T47D (cell line): ENCODE data around the gene COPG2.
"Not testable (repeated sequence)": the region's sequence is repeated elsewhere in the genome, so short reads cannot be mapped to it uniquely, and the experiment has no call there.

Experiments used
- DNase-seq, 2 experiments: peaks; one replicate each; pipeline versions ENCODE4 v3.0.0 to v3.0.0-alpha.2; 2011 to 2012; ENCODE audit warnings: low read depth in 1 of 2, low spot score in 1 of 2
- JUND ChIP-seq: IDR thresholded peaks from 2 replicates; pipeline ENCODE4 v1.6.1; 2012; ENCODE audit warnings: low read depth
- in situ Hi-C: cut with HindIII; loops from 2 replicates; pipeline ENCODE4 v1.10.0; 2016; ENCODE audit warnings: low sequenced_read_pairs, low pct_unique_long_range_greater_than_20kb

COPG2 gene

GRCh38 chr7:130668258-130669084, at the start of gene COPG2:
Gene COPG2 (minus strand): TSS chr7:130668748. CDS start chr7:130668668, 80 bp downstream.
- peak; percentile 83 for DNase-seq
- in situ Hi-C loops: no loop called here
- TF ChIP-seq JUND: no peak

- TF ChIP-seq JUND: no peak
- no peak for DNase-seq
- in situ Hi-C loops: no loop called here
Observed at GRCh38 chr7:130712416-130712815, 43.9 kb upstream of the COPG2 start.

- no peak for DNase-seq
- TF ChIP-seq JUND: no peak
- in situ Hi-C loops: no loop called here
Observed at GRCh38 chr7:130708766-130709165, 40.2 kb upstream of the COPG2 start.

GRCh38 chr7:130708001-130708400, 39.5 kb upstream of the COPG2 start:
- in situ Hi-C loops: no loop called here
- DNase-seq: no peak
- no peak for TF ChIP-seq JUND

- in situ Hi-C loops: no loop called here
- TF ChIP-seq JUND: no peak
- no peak for DNase-seq
Observed at GRCh38 chr7:130703851-130704250, 35.3 kb upstream of the COPG2 start.

GRCh38 chr7:130701650-130702049, 33.1 kb upstream of the COPG2 start:
- in situ Hi-C loops: no loop called here
- TF ChIP-seq JUND: no peak
- DNase-seq: no peak

- in situ Hi-C loops: no loop called here
- no peak for TF ChIP-seq JUND
- no peak for DNase-seq
Observed at GRCh38 chr7:130700760-130701159, 32.2 kb upstream of the COPG2 start.

- no peak for TF ChIP-seq JUND
- no peak for DNase-seq
- in situ Hi-C loops: no loop called here
Observed at GRCh38 chr7:130699686-130700085, 31.1 kb upstream of the COPG2 start.

- TF ChIP-seq JUND: no peak
- in situ Hi-C loops: no loop called here
- no peak for DNase-seq
Observed at GRCh38 chr7:130697820-130698219, 29.3 kb upstream of the COPG2 start.

- in situ Hi-C loops: no loop called here
- TF ChIP-seq JUND: no peak
- DNase-seq: peak in 1 of 2 experiments; percentile 27
Observed at GRCh38 chr7:130695840-130696239, 27.3 kb upstream of the COPG2 start.

- DNase-seq, in situ Hi-C loops: not testable (repeated sequence)
Observed at GRCh38 chr7:130692396-130692795, 23.8 kb upstream of the COPG2 start.

GRCh38 chr7:130689683-130690082, 21.1 kb upstream of the COPG2 start:
- no peak for DNase-seq
- in situ Hi-C loops: no loop called here
- no peak for TF ChIP-seq JUND

- in situ Hi-C loops: no loop called here
- no peak for TF ChIP-seq JUND
- no peak for DNase-seq
Observed at GRCh38 chr7:130683026-130683425, 14.5 kb upstream of the COPG2 start.

GRCh38 chr7:130674456-130674855, 5.9 kb upstream of the COPG2 start:
- TF ChIP-seq JUND: no peak
- no peak for DNase-seq
- in situ Hi-C loops: no loop called here
